HG03457 (cell line): ENCODE measurements around the gene RTP5.
"Not testable (repeated sequence)": the region's sequence is repeated elsewhere in the genome, so short reads cannot be mapped to it uniquely, and the experiment has no call there.

Source experiments
- ATAC-seq: cut with Tn5 transposase; IDR thresholded peaks from one replicate; pipeline ENCODE4 v1.9.1; 2021; ENCODE audit warnings: moderate number of reproducible peaks; ENCODE audit not compliant: unreplicated experiment

Gene RTP5

DNA sequence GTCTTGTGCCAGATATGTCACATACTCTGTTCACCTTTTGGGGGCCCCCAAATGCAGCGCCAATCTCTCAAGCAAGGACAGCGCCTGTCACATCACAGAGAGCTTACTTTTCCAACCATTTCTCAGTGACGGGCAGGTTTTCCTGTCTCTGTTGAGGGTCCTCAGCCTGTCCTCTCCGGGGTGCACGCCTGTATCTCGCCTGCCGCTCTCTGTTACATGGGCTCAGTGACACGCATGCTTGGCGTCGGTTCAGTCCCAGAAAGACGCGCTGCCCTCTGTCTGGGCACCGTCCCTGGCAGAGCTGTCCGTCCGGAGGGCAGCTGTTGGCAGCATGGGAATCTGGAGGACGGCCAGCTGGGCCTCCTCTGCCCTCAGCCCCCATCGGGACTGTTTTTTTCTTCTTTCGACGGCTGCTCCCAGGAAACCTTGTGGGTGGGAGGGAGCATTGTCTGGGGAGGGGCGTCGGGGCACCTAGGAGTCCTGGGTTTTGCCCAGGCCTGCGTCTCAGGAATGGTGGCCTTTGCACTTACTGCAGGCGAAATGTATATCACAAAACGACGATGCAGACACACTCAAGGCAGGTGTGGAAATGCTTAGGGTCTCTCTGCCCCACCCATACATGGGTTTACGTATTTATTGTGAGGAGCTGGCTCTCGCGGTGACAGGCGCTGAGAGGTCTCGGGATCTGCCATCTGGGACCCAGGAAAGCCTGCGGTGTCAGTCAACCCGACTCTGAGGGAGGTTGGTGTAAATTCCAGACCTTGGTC lies 30.9 kb downstream of the RTP5 start:
- ATAC-seq, result no peak

DNA sequence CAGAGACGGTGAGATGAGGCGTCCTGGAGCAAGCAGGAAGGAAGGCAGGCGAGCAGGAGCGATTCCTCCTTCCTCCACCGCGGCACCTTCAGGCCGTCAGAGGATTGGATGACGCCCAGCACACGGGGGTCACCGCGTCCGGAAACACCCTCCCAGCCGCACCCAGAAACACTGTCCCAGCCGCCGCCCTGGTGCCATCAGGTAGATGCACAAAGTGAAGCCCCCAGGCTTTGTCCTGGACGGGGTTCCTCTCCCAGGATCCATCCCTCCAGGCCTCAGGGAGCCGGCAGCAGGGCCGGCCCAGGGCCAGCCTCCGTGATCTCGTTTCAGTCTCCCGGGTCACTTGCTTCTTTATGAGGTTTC lies 31.5 kb downstream of the RTP5 start:
- no peak for ATAC-seq

DNA sequence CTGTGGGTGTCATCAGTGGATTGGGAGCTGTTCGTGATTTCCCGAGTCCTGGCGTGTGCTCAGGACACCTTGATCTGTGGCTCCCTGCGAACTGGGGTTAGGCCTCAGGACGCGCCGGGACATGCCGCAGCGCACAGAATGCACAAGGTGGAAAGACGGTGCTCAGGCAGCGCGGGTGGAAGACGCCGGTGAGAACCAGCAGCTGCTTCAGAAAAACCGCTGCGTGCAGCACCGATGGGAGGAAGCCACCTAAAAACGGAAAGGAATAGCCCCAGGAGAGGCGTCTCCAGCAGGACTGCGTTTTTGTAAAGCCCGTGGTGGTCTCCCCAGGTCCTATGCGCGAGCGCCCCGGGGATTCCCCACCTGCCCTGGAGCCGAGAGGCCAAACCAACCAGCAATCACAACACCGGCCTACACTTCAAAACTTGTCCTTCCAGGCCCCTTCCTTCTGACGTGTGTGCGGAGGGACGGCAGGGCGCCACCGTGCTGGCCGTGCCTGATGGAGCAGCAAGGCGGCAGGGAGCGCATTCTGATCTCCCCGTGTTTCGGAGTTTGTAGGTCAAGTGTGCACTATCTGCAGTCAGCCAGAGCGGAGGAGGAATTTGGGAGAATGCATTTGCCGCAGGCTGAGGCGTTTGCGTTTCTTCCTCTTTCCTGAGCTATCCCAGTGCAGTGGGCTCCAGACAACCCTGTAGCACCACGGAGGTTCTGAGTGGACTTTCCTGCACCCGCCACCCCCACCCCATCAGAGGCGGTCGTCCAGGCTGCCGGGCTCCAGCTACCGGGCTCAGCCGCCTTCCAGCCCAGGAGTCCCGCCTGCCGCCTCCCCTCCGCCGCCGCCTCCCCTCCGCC lies 32.2 kb downstream of the RTP5 start:
- no peak for ATAC-seq

DNA sequence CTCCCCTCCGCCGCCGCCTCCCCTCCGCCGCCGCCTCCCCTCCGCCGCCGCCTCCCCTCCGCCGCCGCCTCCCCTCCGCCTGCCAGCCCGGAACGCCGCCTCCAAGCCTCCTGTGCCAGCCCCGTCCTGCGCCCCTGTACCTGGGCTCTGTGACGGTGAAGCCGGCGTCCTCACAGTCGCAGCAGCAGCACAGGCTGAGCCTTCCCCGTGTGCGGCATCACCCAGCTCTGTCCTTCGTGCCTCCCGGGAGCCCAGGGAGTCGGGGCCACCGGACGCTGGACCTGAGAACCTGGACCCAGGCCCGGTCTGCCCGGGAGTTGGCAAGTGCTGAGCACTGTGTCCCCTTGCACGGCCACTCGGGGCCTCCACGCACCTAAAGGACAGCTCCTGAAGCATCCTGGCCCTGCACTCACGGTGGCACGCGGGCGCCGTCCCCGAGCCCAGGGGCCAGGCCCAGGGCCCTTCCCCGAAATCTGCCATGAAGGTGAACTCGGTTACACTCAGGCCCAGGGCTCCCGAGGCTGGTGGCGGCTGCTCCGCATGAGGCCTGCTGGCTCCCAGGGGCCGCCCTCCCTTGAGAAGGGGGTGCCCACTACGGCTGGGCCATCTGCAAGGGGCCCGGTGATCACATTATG lies 32.9 kb downstream of the RTP5 start:
- no peak for ATAC-seq

DNA sequence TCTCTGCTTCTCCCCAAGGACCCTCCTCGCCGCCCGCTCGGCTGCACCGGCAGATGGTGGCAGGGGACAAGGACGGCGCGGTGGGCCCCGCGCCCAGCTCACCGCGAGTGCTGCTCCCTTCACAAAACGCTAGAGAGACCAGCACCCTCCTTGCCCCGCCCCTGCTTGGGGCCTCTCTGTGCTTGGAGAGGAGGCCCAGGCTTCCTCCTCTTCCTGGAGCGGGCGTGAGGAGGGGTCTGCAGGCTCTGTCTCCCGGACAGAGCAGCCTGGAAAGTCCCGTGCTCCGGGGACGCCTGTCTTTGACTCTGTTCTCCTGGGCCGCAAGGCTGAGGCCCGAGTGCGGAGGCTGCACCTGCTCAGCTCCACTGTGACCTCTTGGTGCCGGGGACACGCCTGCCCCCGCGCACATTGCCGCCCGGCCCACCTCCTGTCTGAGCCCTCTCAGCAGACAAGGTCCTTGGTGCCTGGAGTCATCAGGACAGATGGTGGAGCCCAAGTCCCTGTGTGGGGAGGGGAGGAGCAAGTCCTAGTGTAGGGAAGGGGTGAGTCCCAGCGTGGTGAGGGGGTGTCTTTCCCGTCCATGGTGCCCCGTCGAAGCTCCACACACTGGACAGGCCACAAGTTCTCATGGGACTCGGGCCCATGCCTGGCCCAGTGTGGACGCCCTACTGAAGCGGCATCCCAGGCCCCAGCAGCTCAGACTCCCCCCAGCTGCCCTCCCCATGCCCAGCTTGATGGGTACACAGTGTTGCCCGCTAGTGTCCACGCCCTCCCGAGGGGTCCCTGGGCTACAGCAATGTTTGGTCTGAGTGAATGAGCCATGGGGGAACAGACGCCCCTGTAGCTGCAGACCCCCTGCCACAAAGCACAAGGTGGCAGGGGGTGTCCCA lies 33.8 kb downstream of the RTP5 start:
- no peak for ATAC-seq

DNA sequence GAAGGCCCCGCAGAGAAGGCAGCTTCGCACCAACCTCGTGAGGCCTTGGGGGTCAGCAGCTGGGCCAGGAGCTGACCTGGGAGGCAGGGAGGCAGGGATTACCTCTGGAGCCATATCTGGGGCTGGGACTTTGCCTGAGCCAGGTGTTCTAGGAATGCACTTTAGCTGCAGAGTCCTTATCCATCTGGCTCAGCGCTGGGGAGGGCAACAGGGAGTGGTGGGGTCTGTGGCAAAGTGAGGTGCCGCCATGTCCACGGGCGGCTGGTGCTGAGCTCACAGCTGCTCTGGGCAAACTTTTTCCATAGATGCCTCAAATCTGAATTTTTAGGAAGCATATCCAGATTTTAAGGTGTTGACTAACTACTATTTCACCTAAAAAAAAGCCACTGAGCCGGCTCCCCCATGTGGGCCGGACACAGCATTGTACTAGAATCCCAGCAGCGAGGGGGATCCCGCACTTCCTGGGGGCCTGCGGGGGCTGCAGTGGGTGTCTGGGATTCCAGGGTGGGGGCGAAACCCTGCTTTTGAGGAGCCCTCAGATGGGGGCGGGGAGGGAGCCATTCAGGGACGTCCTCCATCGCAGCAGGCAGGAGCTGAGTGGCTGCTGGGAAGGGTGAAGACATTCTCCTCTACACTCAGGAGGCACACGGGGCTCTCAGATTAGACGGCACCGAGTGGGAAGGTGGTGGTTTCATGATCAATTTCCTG lies 34.6 kb downstream of the RTP5 start:
- ATAC-seq, result no peak

DNA sequence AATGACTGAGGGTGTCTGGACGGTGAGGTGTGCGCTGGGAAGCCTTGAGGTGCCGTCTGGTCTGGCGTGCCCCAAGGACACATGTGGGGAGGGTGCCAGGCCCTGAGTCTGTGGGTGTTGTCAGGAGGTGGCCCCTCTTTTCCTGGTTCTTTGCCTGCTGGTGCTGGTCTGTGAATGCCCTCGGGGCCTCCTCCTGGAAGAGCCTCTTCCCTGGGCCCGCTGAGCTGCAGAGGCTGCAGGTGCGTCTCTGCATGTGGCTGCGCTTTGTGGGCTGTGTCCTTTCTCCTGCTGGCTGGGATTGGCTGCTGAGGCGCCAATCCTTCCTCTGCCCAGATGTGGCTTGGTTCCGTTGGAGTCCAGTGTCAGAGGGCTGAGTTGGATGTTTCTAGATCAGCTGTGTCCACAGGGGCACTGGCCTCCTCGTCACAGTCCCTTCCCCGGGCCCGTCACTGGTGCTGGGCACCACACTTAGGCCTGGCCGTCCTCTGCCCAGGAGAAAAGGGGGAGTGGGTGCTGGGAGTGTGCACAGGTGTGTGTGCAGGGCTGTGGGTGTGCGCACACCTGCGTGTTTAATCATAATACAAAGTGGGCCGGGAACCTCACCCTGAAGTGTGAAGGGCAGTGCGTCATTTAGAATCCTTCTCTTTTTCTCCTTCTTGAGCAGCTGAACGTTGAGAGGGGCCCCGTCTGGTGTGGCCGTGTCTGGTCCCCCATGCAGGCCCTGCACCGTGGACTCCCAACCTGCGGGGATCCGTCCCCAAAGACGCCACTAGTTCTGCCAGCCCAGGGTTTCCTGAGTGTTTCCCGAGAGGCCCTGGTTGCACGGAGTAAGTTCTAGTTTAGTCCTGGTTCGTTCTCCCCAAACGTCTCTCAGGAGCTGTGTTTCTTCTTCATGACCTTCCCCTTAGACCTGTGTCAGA lies 35.5 kb downstream of the RTP5 start:
- ATAC-seq, result no peak

DNA sequence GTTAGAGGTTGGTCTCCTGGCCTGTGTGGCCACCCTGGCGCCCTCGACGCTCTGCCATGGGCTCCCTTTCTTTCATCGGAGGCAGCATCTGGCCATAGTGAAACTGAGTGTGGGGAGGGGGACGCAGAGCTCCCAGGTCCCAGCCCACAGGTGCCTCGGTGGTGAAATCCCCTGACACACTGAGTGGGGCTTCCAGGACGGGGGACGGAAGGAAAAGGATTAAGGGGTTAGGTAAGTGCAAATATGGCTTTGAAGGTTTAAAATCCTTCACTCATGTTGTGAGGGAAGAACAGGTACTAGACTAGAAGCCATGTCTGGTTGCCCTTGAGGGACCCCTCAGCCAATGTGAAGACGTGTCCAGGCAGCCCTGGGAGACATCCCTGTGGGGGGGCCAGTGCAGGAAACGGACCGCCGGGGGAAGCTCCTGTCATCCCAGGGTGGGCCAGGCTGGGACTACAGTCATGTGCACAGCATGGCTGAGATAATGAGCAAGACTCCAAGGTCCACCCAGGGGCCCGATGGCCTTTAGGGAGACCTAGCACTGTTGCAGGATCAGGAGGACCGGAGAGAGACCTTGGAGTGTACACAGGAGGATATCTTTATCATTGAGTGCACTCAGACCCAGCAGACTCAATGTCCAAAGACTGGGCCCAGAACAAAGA lies 36.3 kb downstream of the RTP5 start:
- ATAC-seq, result no peak

DNA sequence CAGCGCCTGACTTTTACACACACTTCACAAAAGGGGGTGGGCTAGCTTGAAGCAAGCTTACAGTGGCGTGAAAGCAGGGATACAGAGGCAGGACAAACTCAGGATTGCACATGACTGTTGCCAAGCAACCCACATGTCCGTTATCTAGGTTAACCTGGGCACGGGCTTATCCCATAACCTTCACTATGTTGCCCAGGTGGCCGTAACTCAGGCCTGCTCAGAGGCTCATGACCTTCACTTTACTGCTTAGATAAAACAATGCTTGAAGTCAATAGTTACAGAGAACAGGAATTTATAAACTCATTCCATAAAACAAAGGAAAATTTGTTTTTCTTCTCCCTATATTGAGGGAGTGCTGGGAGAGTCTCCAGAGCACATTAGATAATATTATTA lies 36.8 kb downstream of the RTP5 start:
- ATAC-seq, result not testable (repeated sequence)

DNA sequence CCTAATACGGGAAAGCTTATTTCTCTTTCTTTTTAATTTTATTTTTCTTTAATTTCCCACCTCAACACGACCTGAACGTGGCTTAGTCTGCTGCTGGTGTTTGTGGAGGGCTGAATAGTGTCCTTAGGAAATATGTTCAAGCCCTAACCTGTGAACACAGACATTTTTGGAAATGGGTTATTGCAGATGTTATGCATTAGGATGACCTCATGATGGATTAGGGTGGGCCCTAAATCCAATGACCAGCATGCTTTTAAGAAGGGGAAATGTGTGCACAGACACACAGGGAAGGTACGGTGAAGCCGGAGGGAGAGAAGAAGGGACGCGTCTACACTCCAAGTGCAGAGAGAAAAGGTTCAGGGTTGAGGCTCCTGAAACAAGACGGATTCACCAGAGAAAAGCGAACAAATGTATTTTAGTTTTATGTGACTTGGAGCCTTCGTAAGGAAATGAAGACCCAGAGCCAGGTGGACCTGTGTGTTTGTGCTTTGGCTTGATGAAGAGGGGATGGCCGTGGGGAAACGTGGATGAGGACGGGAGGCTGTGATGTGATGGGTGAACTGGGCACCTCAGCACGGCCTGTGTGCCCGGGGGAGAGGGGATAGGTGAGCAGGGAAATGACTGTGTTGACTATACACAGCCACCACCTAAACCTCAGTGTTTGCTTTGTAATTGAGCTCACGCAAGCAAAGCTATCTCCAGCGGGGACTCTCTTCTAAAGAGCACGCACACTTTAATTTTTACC lies 37.5 kb downstream of the RTP5 start:
- no peak for ATAC-seq

DNA sequence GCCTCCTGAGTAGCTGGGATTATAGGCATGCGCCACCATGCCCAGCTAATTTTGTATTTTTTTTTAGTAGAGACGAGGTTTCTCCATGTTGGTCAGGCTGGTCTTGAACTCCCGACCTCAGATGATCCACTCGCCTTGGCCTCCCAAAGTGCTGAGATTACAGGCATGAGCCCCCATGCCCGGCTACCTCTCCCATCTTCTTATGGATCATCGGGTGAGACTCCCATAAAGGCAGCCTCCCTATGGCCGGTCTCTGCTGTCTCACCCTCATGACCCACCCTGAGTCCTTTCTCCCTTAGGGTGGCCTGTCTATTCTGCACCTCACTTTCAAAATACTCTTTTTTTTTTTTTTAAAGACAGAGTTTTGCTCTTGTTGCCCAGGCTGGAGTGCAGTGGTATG lies 38.3 kb downstream of the RTP5 start:
- ATAC-seq, result not testable (repeated sequence)

DNA sequence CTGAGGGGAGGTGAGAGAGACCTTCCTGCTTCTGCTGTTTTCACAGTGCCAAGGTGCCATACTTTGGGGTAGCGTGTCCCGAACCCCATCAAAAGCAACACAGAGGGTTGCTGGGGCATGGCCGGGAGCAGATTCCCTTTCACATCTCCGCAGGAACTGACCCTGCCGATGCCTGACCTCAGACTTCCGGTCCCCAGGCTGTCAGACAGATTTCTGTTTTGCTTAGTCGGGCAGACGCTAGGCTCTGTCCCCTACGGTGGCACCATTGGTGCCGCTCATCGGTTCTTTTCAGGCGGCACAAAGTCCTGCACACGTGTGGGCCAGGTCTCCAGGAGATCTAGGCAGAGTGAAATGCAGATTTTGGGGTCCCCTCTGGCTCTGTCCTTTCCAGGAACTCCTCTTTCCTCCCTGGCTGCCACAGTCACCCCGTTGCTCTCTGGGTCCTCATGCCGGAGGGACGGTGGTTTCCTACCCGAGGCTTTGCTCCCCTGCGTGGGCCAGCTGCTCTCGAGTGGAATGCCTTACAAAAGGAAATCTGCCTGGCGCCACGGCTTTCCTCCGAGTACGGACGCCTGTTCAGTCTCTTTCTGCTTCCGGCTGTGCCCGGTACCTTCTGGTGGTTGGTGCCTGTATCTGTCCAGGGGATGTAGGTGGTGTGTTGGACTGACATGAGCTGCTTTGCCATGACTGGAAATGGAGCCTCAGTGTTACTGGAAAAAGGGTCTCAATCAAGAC lies 39.3 kb downstream of the RTP5 start:
- ATAC-seq, result no peak

DNA sequence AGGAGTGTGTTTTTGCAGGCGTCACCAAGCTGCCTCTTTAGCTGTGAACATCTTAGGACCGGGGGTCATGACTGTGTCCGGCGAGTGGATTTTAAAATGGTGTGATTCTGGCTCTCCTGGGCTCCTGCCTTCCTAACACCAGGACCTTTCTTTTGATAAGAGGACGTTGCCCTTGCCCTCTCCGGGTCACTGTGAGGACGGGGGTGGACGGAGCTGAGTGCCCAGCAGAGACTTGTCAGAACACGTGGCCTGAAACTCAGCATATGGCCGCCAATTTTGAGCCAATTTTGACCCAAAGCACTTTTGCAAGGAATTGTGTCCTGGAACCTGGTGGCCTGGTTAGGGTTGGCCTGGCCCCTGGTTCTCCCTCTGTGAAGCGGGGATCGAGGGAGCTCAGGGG lies 40.2 kb downstream of the RTP5 start:
- no peak for ATAC-seq

DNA sequence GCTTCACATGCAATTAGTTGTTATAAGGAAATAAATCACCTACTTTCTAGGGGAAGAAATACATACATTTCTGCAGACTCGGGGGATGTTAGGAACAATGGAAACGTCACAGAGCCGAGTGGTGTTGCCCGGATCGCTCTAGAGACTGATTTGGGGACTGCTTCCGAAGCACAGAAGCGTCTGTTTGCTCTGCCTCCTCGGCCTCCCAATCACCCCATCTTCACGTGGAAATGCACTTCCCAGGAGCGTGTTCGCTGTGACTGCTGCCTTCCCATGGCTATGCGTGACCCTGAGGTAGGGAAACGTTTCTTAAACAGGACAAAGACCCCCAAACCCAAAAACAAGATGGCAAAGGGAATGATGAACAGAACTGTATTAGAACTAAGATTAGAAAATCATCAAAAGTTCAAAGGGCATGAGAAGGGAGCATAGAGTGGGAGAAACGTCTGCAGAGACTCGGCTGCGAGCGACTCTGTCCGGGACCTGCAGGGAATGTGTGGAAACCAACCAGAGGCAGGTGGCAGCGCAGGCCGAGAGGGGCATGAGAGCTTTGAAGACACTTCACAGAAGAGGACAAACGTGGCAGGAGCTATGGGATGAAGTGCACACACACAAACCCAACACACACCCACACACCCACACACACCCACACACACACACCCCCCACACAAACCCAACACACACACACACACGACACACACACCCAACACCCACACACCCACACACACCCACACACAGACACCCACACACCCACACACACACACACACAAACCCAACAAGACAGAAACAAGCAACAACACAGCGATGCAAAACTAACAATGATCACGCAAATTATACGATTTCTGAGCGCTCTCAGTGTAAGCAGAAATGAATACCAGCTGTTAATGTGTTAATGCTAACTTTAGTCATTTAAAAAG lies 41.3 kb downstream of the RTP5 start:
- ATAC-seq, result no peak

DNA sequence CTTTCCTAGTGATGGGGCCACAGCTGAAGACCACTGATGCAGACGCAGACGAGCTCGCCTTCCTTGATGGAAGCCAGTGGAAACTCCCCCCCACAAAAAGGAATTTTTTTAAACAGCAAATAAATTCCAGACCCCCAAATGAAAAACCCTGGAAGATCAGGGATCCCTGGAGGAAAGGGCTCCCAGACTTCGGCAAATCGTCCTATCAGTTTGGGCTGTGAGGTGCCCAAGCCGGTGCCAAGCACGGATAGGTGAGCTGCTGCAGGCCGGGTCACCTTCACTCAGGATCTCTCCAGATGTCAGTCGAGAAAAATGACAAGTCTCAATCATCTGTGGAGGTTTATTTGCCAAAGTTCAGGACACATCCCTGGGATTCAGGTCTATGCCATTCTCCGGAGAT lies 42.0 kb downstream of the RTP5 start:
- no peak for ATAC-seq

DNA sequence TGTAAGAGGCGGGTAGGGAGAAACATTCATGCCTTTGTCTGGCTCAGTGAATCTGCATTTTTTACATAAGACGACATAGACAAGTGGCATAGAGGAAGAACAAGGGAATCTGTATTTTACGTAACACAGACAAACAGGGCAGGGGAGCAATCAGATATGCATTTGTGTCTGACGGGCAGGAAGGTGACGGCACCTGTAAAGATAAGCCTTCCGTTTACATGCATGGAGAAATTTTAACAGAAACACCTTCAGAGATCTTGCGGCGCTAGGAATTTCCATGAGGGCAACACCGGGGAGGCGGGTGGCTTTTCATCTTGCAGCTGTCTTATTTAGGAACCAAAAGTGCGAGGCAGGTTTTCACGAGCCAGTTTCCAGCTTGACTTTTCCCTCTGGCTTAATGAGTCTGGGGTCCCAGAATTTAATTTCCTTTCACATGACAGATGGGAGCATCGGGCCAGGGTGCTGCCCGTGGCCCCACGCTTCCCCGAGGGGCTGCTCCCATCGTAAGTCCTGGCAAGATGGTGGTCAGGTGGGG lies 42.6 kb downstream of the RTP5 start:
- no peak for ATAC-seq
